ENCODE measurements around the gene GDE1.
A peak's percentile ranks its signal among the peaks of the same experiment; 100 is the strongest.

GDE1 gene

GRCh38 chr16:19532601-19533000 lies 10.7 kb upstream of the GDE1 start:
- TF ChIP-seq CTCF (conservative IDR thresholded peaks at IDR 0.05), result no peak
- TF ChIP-seq ZFX (IDR thresholded peaks at IDR 0.05), result no peak
- H3K27ac ChIP-seq, result no peak overlapping the region

- TF ChIP-seq ZFX (IDR thresholded peaks at IDR 0.05) (no peak), CTCF (conservative IDR thresholded peaks at IDR 0.05) (no peak)
- H3K27ac ChIP-seq, result no peak overlapping the region
Observed at GRCh38 chr16:19528666-19529065, 6.8 kb upstream of the GDE1 start.

- TF ChIP-seq CTCF (conservative IDR thresholded peaks at IDR 0.05) (no peak), ZFX (IDR thresholded peaks at IDR 0.05) (no peak)
- H3K27ac ChIP-seq, result no peak overlapping the region
Observed at GRCh38 chr16:19527161-19527560, 5.3 kb upstream of the GDE1 start.

GRCh38 chr16:19525385-19525723 lies 3.5 kb upstream of the GDE1 start:
- no peak overlapping the region for H3K27ac ChIP-seq
- TF ChIP-seq CTCF (conservative IDR thresholded peaks at IDR 0.05) (no peak), ZFX (IDR thresholded peaks at IDR 0.05) (no peak)

GRCh38 chr16:19524616-19525384 lies 2.9 kb upstream of the GDE1 start:
- peak overlapping the region; percentile 82 for H3K27ac ChIP-seq
- TF ChIP-seq CTCF (conservative IDR thresholded peaks at IDR 0.05) (no peak), ZFX (IDR thresholded peaks at IDR 0.05) (no peak)

GRCh38 chr16:19524356-19524615 lies 2.4 kb upstream of the GDE1 start:
- TF ChIP-seq ZFX (IDR thresholded peaks at IDR 0.05) (no peak), CTCF (conservative IDR thresholded peaks at IDR 0.05) (no peak)
- H3K27ac ChIP-seq, result peak overlapping the region; percentile 82

- peak within 1 kb of the TSS; percentile 82 for H3K27ac ChIP-seq
Observed at GRCh38 chr16:19523559-19524355, 1.9 kb upstream of the GDE1 start, which contains the start of gene CCP110. Gene CCP110 (plus strand): TSS chr16:19523942. CDS start chr16:19527882, 3,940 bp downstream.

More at GRCh38 chr16:19523559-19524355, 1.9 kb upstream of the GDE1 start, which contains the start of gene CCP110:
- no peak for TF ChIP-seq CTCF (conservative IDR thresholded peaks at IDR 0.05)
- TF ChIP-seq ZFX (IDR thresholded peaks at IDR 0.05), result no peak

All from C4-2B (cell line).